Hepatocyte (in vitro differentiated cells): Measurements from ENCODE around the gene OSBP2. TPM values are rescaled to one million over a fixed set of nuclear protein-coding genes. Genes with fewer than 3 reads are reported as not detected.
"Not testable (repeated sequence)": the region's sequence is repeated elsewhere in the genome, so short reads cannot be mapped to it uniquely, and the experiment has no call there.

ENCODE experiments used
- DNase-seq: peaks from one replicate; pipeline ENCODE4 v3.0.0-alpha.2; 2016; ENCODE audit warnings: low spot score
- H2AFZ ChIP-seq: fragments of 200-600 bp; sonication (generic); 2 replicates; pipeline ENCODE4 v1.6.0; 2016; ENCODE audit warnings: antibody characterized with exemption, mild to moderate bottlenecking
- H3K27ac ChIP-seq: fragments of 200-600 bp; sonication (generic); 2 replicates; pipeline ENCODE4 v1.5.1; 2016; ENCODE audit warnings: mild to moderate bottlenecking
- H3K27me3 ChIP-seq: fragments of 200-600 bp; sonication (generic); 2 replicates; pipeline ENCODE4 v1.6.1; 2016
- H3K36me3 ChIP-seq: fragments of 200-600 bp; sonication (generic); replicated peaks from 2 replicates; pipeline ENCODE4 v1.5.1; 2016; ENCODE audit warnings: low read depth; ENCODE audit not compliant: insufficient read depth
- H3K4me1 ChIP-seq: fragments of 200-600 bp; sonication (generic); 2 replicates; pipeline ENCODE4 v1.5.1; 2016; ENCODE audit warnings: mild to moderate bottlenecking, moderate library complexity; ENCODE audit not compliant: insufficient read depth
- H3K4me2 ChIP-seq: fragments of 200-600 bp; sonication (generic); 2 replicates; pipeline ENCODE4 v1.6.0; 2016
- H3K4me3 ChIP-seq: fragments of 200-600 bp; sonication (generic); 2 replicates; pipeline ENCODE4 v1.5.1; 2016; ENCODE audit warnings: mild to moderate bottlenecking
- H3K79me2 ChIP-seq: fragments of 200-600 bp; sonication (generic); 2 replicates; pipeline ENCODE4 v1.6.0; 2017; ENCODE audit warnings: mild to moderate bottlenecking
- H3K9me2 ChIP-seq: fragments of 200-600 bp; sonication (generic); replicated peaks from 2 replicates; pipeline ENCODE4 v1.6.0; 2017; ENCODE audit warnings: mild to moderate bottlenecking; ENCODE audit not compliant: insufficient read depth
- H3K9me3 ChIP-seq: fragments of 200-600 bp; sonication (generic); 2 replicates; pipeline ENCODE4 v1.5.1; 2016; ENCODE audit warnings: low read depth, mild to moderate bottlenecking
- H4K20me1 ChIP-seq: fragments of 200-600 bp; sonication (generic); 2 replicates; pipeline ENCODE4 v1.6.0; 2016; ENCODE audit warnings: mild to moderate bottlenecking; ENCODE audit not compliant: insufficient read depth, poor library complexity, severe bottlenecking
- EZH2 ChIP-seq: fragments of 200-600 bp; sonication (generic); IDR thresholded peaks from 2 replicates; pipeline ENCODE4 v1.6.1; 2016; ENCODE audit warnings: antibody characterized with exemption, mild to moderate bottlenecking, borderline replicate concordance
- EZH2phosphoT487 ChIP-seq: fragments of 200-600 bp; sonication (generic); IDR thresholded peaks from one replicate; pipeline ENCODE4 v1.6.1; 2018; ENCODE audit warnings: antibody characterized with exemption, mild to moderate bottlenecking, low read depth, moderate library complexity; ENCODE audit not compliant: unreplicated experiment, severe bottlenecking
- WGBS: methylation state at CpG from one replicate; pipeline ENCODE4 v1.1.6; 2016; ENCODE audit warnings: low lambda C conversion rate; ENCODE audit errors: missing lambda C conversion rate; 5-methylcytosine and 5-hydroxymethylcytosine counted together
- polyA plus RNA-seq: library from polyadenylated mRNA; unstranded; fragments of >200 nt; fragmentation: Nextera tagmentation; extraction: Ambion mirVana; gene quantifications from 2 replicates; pipeline ENCODE4 v1.2.1, GENCODE V29; 2016
- total RNA-seq: library from RNA; depleted of rRNA; stranded (reverse); fragments of >200 nt; gene quantifications from 2 replicates; pipeline ENCODE4 v1.2.3, GENCODE V29; 2014
- TF ChIP-seq, protein P1 (sequence below): fragments of 200-600 bp; sonication (generic); IDR thresholded peaks from 2 replicates; pipeline ENCODE4 v1.5.1; 2016; ENCODE audit warnings: antibody characterized with exemption, mild to moderate bottlenecking; ENCODE audit not compliant: poor library complexity

OSBP2 gene
- total and polyA plus RNA-seq, 2 experiments from 2014 or later: 23.0 to 25.5 TPM

DNA sequence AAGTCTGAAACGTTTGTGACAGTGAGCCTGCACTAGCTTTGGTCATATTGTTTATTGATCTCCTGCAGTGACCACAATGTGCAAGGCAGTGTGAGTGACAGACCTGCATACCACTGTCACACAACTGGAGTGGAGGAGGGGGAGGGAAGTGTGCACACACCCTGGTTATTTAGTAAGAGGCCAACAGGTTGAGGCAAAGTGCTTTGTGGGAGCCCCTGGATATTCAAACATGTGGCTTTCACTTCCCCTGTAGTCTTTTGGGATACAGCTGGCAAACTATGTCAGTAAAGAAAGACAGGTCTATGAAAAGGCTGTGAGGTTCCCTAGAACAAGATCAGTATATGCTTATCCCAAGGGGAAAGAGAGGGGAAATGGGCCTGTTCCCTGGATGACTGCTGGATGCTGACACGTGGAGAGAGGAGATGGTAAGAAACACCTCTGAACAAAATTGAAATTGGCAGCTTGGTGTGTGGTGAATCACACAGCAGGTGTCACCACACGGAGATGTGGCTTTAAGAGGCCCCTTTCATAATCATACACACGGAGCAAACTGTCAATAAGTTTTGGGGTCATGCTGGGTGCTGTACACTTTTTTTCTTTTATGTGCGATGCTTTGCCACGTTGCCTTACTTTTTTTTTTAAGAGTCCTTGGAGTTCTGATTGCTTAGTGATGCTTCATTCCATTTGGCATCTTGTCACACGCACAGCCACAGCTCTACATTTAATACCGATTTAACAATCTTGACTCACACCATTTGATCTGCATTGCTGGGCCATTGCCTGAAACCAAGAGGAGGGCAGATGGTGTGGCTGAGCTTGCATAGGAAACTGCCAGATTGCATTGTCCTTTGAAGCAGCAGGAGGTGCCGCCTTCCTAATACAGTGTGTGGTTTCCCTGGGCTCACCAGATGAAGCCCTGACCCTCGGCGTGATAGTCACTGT lies 11.3 kb downstream of the OSBP2 start:
- no peaks in the 10 kb centered on the region for H3K9me3 ChIP-seq
- no peaks in the 10 kb centered on the region for H3K79me2 ChIP-seq
- no peak overlapping the region for H3K4me2 ChIP-seq
- no peaks in the 10 kb centered on the region for H3K36me3 ChIP-seq
- no peaks in the 10 kb centered on the region for H3K9me2 ChIP-seq
- no peaks in the 10 kb centered on the region for H3K27me3 ChIP-seq
- no peak for DNase-seq
- 63% methylated on average over 11 of the region's 11 CpGs for WGBS
- TF ChIP-seq EZH2phosphoT487 (no peak), EZH2 (no peak)
- TF ChIP-seq, protein P1, sequence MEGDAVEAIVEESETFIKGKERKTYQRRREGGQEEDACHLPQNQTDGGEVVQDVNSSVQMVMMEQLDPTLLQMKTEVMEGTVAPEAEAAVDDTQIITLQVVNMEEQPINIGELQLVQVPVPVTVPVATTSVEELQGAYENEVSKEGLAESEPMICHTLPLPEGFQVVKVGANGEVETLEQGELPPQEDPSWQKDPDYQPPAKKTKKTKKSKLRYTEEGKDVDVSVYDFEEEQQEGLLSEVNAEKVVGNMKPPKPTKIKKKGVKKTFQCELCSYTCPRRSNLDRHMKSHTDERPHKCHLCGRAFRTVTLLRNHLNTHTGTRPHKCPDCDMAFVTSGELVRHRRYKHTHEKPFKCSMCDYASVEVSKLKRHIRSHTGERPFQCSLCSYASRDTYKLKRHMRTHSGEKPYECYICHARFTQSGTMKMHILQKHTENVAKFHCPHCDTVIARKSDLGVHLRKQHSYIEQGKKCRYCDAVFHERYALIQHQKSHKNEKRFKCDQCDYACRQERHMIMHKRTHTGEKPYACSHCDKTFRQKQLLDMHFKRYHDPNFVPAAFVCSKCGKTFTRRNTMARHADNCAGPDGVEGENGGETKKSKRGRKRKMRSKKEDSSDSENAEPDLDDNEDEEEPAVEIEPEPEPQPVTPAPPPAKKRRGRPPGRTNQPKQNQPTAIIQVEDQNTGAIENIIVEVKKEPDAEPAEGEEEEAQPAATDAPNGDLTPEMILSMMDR: no peak
- no peak overlapping the region for H3K4me3 ChIP-seq
- H2AFZ ChIP-seq: no peak overlapping the region
- H3K27ac ChIP-seq: no peak overlapping the region
- no peaks in the 10 kb centered on the region for H3K4me1 ChIP-seq
- H4K20me1 ChIP-seq: no peaks in the 10 kb centered on the region

DNA sequence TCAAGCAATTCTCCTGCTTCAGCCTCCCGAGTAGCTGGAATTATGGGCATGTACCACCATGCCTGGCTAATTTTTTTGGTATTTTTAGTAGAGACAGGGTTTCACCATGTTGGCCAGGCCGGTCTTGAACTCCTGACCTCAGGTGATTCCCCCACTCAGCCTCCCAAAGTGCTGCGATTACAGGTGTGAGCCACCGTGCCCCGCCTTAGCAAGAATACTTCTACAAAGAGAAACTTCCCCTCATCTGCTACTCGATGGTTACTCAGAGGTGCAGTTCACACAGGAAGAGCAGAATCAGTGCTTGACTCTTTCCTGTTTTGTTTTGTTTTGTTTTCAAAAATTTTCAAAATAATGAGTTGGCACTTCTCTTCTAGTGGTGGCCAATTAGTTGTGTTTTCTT lies 15.3 kb downstream of the OSBP2 start:
- H3K4me1 ChIP-seq, H3K4me3 ChIP-seq, DNase-seq, H3K9me3 ChIP-seq, H2AFZ ChIP-seq, H3K27ac ChIP-seq, H3K27me3 ChIP-seq, H3K9me2 ChIP-seq, H3K79me2 ChIP-seq, H3K36me3 ChIP-seq, H3K4me2 ChIP-seq, H4K20me1 ChIP-seq: not testable (repeated sequence)
- WGBS: 94% methylated on average over 6 of the region's 6 CpGs

DNA sequence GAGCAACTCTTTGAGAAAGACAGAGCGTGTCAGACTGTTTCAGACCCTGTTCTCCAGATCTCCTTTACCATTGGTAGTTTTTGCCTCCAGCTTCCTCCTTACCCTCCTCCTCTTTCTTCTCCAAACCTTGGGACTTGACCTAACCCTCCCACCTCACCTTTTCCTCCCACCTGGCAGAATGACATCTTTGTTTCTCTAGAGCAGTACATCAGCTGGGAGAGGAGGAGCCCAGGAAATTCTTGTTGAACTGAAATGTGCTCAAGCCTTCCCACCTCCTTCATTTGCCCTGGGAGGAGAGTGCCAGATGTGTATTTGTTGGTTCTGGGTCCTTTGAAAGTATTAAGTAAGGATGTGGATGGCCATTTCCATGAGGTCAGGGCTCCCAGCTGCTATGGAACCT lies 17.4 kb downstream of the OSBP2 start:
- WGBS: 83% methylated on average over 1 of the region's 1 CpG
- TF ChIP-seq EZH2phosphoT487 (no peak), EZH2 (no peak)
- TF ChIP-seq, protein P1: no peak
- H3K9me3 ChIP-seq: no peaks in the 10 kb centered on the region
- DNase-seq: no peak
- H2AFZ ChIP-seq: no peak overlapping the region
- no peaks in the 10 kb centered on the region for H3K27me3 ChIP-seq
- no peak overlapping the region for H3K4me3 ChIP-seq
- H4K20me1 ChIP-seq: no peaks in the 10 kb centered on the region
- H3K4me2 ChIP-seq: no peak overlapping the region
- no peaks in the 10 kb centered on the region for H3K79me2 ChIP-seq
- no peaks in the 10 kb centered on the region for H3K9me2 ChIP-seq
- H3K27ac ChIP-seq: no peak overlapping the region
- no peaks in the 10 kb centered on the region for H3K4me1 ChIP-seq
- no peaks in the 10 kb centered on the region for H3K36me3 ChIP-seq

DNA sequence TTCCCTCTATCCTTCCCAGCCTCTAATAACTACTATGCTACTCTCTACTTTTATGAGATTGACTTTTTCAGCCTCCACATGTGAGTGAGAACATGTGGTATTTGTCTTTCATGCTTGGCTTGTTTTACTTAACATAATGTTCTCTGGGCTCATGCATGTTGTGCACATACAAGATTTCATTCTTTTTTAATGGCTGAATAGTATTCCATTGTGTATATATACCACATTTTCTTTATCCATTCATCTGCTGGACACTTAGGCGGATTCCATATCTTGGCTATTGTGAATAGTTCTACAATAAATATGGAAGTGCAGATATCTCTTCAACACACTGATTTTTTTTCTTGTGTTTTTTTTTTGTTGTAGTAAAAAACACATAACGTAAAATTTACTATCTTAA lies 19.4 kb downstream of the OSBP2 start:
- 97% methylated on average over 2 of the region's 2 CpGs for WGBS
- Histone ChIP-seq H3K4me1 (no peaks in the 10 kb centered on the region), H3K27me3 (no peaks in the 10 kb centered on the region), H3K4me2 (no peak overlapping the region), H3K79me2 (no peaks in the 10 kb centered on the region), H3K9me2 (no peaks in the 10 kb centered on the region), H4K20me1 (no peaks in the 10 kb centered on the region), H3K27ac (no peak overlapping the region), H3K9me3 (no peaks in the 10 kb centered on the region), H2AFZ (no peak overlapping the region), H3K4me3 (no peak overlapping the region), H3K36me3 (no peaks in the 10 kb centered on the region)
- TF ChIP-seq EZH2phosphoT487 (no peak), EZH2 (no peak)
- TF ChIP-seq, protein P1: no peak
- no peak for DNase-seq
